Activated CD4-positive, alpha-beta T cell treated with anti-CD3 and anti-CD28 coated beads, Interleukin-2, amount 50 U/mL, for 4 hours (primary cell): Measurements from ENCODE around the gene CX3CL1.
"Not testable (repeated sequence)": the region's sequence is repeated elsewhere in the genome, so short reads cannot be mapped to it uniquely, and the experiment has no call there.

Experiments used
- DNase-seq, 2 experiments: peaks; one replicate each; pipeline ENCODE4 v3.0.0-alpha.2; 2020

The CX3CL1 gene

GRCh38 chr16:57372372-57373116, at the start of gene CX3CL1:
TSS of gene CX3CL1 (plus strand) at chr16:57372490. CDS start at chr16:57372569, 79 bp downstream.
- DNase-seq: no peak

- DNase-seq: no peak
These were observed 47.5 kb upstream of the CX3CL1 start for GRCh38 chr16:57324749-57325148.

GRCh38 chr16:57325458-57325857, 46.8 kb upstream of the CX3CL1 start:
- DNase-seq: no peak

- DNase-seq: no peak
These were observed 42.5 kb upstream of the CX3CL1 start for GRCh38 chr16:57329718-57330327.

- no peak for DNase-seq
These were observed 40.9 kb upstream of the CX3CL1 start for GRCh38 chr16:57331355-57331754.

- DNase-seq: no peak
These were observed 38.9 kb upstream of the CX3CL1 start for GRCh38 chr16:57333402-57333801.

- no peak for DNase-seq
These were observed 36.9 kb upstream of the CX3CL1 start for GRCh38 chr16:57335366-57335765.

GRCh38 chr16:57341062-57341440, 31.2 kb upstream of the CX3CL1 start:
- DNase-seq: no peak

GRCh38 chr16:57341441-57342303, 30.6 kb upstream of the CX3CL1 start:
- no peak for DNase-seq

- not testable (repeated sequence) for DNase-seq
These were observed 29.7 kb upstream of the CX3CL1 start for GRCh38 chr16:57342606-57343005.

GRCh38 chr16:57343221-57343620, 29.1 kb upstream of the CX3CL1 start:
- DNase-seq: no peak

- not testable (repeated sequence) for DNase-seq
These were observed 28.2 kb upstream of the CX3CL1 start for GRCh38 chr16:57344094-57344493.

- no peak for DNase-seq
These were observed 27.3 kb upstream of the CX3CL1 start for GRCh38 chr16:57345021-57345420.

- DNase-seq: no peak
These were observed 26.6 kb upstream of the CX3CL1 start for GRCh38 chr16:57345666-57346204.

- DNase-seq: no peak
These were observed 24.4 kb upstream of the CX3CL1 start for GRCh38 chr16:57347858-57348257.

- DNase-seq: no peak
These were observed 24.0 kb upstream of the CX3CL1 start for GRCh38 chr16:57348327-57348726.

- no peak for DNase-seq
These were observed 22.9 kb upstream of the CX3CL1 start for GRCh38 chr16:57349212-57350031.

GRCh38 chr16:57352636-57353047, 19.6 kb upstream of the CX3CL1 start:
- no peak for DNase-seq

- no peak for DNase-seq
These were observed 18.0 kb upstream of the CX3CL1 start for GRCh38 chr16:57354311-57354710.

GRCh38 chr16:57355898-57356414, 16.3 kb upstream of the CX3CL1 start:
- DNase-seq: no peak

GRCh38 chr16:57356547-57356946, 15.7 kb upstream of the CX3CL1 start:
- no peak for DNase-seq
